Upper lobe of right lung (tissue), 1 donor: ENCODE measurements around the gene G3BP2. TPM values are rescaled to one million over a fixed set of nuclear protein-coding genes. Genes with fewer than 3 reads are reported as not detected.
"Not testable (repeated sequence)": the region's sequence is repeated elsewhere in the genome, so short reads cannot be mapped to it uniquely, and the experiment has no call there.

Experiments
- ATAC-seq: fragments of 200-7000 bp; cut with Tn5 transposase; one replicate; pipeline ENCODE4 v1.9.1; 2020; ENCODE audit warnings: mild to moderate bottlenecking, moderate library complexity
- DNase-seq: peaks from one replicate; pipeline ENCODE4 v3.0.0-alpha.2; 2020
- H3K27ac ChIP-seq: fragments of 200-600 bp; one replicate; pipeline ENCODE4 v1.8.0; 2022
- H3K27me3 ChIP-seq: fragments of 200-600 bp; one replicate; pipeline ENCODE4 v1.8.0; 2022; ENCODE audit warnings: mild to moderate bottlenecking
- H3K36me3 ChIP-seq: fragments of 200-600 bp; one replicate; pipeline ENCODE4 v1.8.0; 2022
- H3K4me1 ChIP-seq: fragments of 200-600 bp; one replicate; pipeline ENCODE4 v1.8.0; 2022
- H3K4me3 ChIP-seq: fragments of 200-600 bp; one replicate; pipeline ENCODE4 v1.8.0; 2022; ENCODE audit warnings: mild to moderate bottlenecking
- H3K9me3 ChIP-seq: fragments of 200-600 bp; one replicate; pipeline ENCODE4 v1.8.0; 2022
- CTCF ChIP-seq: fragments of 200-600 bp; IDR thresholded peaks from one replicate; pipeline ENCODE4 v1.8.0; 2022; ENCODE audit warnings: antibody characterized with exemption
- intact Hi-C: fragments of 100-400 bp; cut with DNase I; formaldehyde crosslinking; loops from one replicate; pipeline ENCODE4 v1.11.0; 2022
- total RNA-seq: library from RNA; stranded (reverse); fragmentation: NEBNext Ultra II Directional; extraction: Animal tissue kit (Norgen Biotek cat#: 25700); gene quantifications from one replicate; pipeline ENCODE4 v1.2.1, GENCODE V29; 2021
- donor health status: DM: no; HTN: yes; CAD: no; lungs with severe emphysema.

The G3BP2 gene
- total RNA-seq, 1 donor from 2014 or later = 102 TPM

- Histone ChIP-seq H3K4me3 (peak overlapping the region; percentile 99), H3K27ac (peak overlapping the region; percentile 92), H3K9me3 (no peaks in the 10 kb centered on the region), H3K27me3 (no peaks in the 10 kb centered on the region), H3K4me1 (peaks cover 33% of the 10 kb centered on the region), H3K36me3 (no peaks in the 10 kb centered on the region)
- TF ChIP-seq CTCF = no peak
- peak; percentile 88 for DNase-seq
- peak; percentile 42 for ATAC-seq
- intact Hi-C loops = no loop called here
Observed at GRCh38 chr4:75672461-75673026, 667 bp downstream of the G3BP2 start.

GRCh38 chr4:75671802-75672421, 1.3 kb downstream of the G3BP2 start:
- TF ChIP-seq CTCF = no peak
- DNase-seq (no peak), ATAC-seq (no peak)
- Histone ChIP-seq H3K4me1 (peaks cover 33% of the 10 kb centered on the region), H3K36me3 (no peaks in the 10 kb centered on the region), H3K27ac (peak overlapping the region; percentile 92), H3K9me3 (no peaks in the 10 kb centered on the region), H3K27me3 (no peaks in the 10 kb centered on the region), H3K4me3 (peak overlapping the region; percentile 99)
- intact Hi-C loops = no loop called here

GRCh38 chr4:75668596-75668995, 4.6 kb downstream of the G3BP2 start:
- H3K9me3 ChIP-seq = no peaks in the 10 kb centered on the region
- DNase-seq (no peak), ATAC-seq (no peak)
- intact Hi-C loops = no loop called here
- H3K4me1 ChIP-seq = peaks cover 44% of the 10 kb centered on the region
- no peak for TF ChIP-seq CTCF
- no peaks in the 10 kb centered on the region for H3K36me3 ChIP-seq
- no peaks in the 10 kb centered on the region for H3K27me3 ChIP-seq
- H3K27ac ChIP-seq = no peak overlapping the region
- no peak overlapping the region for H3K4me3 ChIP-seq

DNA sequence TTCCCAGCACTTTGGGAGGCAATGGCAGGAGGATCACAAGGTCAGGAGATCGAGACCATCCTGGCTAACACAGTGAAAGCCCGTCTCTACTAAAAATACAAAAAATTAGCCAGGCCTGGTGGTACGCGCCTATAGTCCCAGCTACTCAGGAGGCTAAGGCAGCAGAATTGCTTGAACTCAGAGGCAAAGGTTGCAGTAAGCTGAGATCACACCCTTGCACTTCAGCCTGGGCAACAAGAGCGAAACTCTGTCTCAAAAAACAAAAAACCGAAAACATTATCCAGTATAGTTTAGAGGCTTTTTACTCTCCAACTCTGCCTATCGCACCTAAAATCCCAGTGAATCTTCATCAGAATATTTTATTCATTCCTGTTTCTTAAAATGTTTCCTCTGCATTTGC, 5.6 kb downstream of the G3BP2 start:
- DNase-seq, ATAC-seq, H3K27me3 ChIP-seq, H3K27ac ChIP-seq, intact Hi-C loops, H3K4me3 ChIP-seq, H3K36me3 ChIP-seq, H3K9me3 ChIP-seq: not testable (repeated sequence)
- peaks cover 44% of the 10 kb centered on the region for H3K4me1 ChIP-seq

GRCh38 chr4:75666299-75666698, 6.9 kb downstream of the G3BP2 start:
- Histone ChIP-seq H3K9me3 (no peaks in the 10 kb centered on the region), H3K36me3 (peaks cover 6% of the 10 kb centered on the region), H3K27ac (no peak overlapping the region), H3K4me3 (no peak overlapping the region), H3K4me1 (peaks cover 39% of the 10 kb centered on the region), H3K27me3 (no peaks in the 10 kb centered on the region)
- no peak for ATAC-seq
- intact Hi-C loops = no loop called here
- no peak for DNase-seq
- no peak for TF ChIP-seq CTCF

DNA sequence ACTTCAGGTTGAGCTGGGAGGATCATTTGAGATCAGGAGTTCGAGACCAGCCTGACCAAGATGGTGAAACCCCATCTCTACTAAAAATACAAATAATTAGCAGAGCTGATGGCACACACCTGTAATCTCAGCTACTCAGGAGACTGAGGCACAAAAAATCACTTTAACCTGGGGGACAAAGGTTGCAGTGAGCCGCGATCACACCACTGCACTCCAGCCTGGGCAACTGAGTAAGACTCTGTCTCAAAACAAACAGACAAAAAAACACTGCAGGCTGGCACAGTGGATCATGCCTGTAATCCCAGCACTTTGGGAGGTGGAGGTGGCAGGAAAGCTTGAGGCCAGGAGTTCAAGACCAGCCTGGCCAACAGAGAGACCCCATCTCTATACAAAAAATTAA, 8.6 kb downstream of the G3BP2 start:
- H3K4me3 ChIP-seq, DNase-seq, ATAC-seq, H3K9me3 ChIP-seq, H3K27me3 ChIP-seq, intact Hi-C loops, H3K27ac ChIP-seq: not testable (repeated sequence)
- Histone ChIP-seq H3K4me1 (peaks cover 32% of the 10 kb centered on the region), H3K36me3 (peaks cover 17% of the 10 kb centered on the region)
